ENCODE results near the gene SVOP.

SVOP gene

DNA sequence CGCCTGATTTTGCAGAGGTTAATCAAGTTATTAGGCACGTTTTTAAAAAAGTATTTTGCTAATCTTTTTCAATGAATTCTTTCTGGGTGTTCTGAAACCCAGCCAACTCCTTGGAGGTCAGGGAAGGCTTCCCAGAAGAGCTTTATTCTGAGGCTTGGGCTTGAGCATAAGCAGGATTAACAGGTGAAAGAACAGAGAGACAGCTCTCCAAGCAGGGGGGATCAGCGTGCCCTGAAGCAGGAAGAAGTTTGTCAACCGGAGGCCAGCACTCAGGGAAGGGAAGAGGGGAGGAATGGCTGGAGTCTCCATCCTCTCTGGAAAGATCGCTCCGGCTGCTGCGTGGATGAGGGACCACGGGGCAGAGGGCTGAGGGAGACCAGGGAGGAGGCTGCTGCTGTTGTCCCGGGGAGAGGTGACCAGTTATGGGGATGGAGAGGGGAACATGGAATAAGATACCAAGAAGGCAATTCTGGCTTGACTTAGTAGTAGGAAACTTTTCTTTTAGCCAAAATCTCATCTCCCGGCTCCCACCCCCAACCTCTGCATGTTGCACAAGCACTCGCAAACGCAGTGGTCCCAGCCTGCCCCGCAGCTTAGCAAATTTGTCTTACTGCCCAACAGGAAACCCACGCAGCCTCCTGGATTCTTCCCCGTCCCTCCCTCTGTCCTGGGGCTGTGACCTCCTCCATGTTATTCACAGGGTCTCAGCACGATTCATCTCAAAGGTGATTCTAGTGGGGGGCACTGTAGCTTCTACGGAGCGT lies 162.4 kb downstream of the SVOP start:
- H3K4me3 ChIP-seq (ENCODE audit: low read length) = peak overlapping the region; percentile 43
- DNase-seq (ENCODE audit: low read depth) = no peak
- TF ChIP-seq, protein P1, sequence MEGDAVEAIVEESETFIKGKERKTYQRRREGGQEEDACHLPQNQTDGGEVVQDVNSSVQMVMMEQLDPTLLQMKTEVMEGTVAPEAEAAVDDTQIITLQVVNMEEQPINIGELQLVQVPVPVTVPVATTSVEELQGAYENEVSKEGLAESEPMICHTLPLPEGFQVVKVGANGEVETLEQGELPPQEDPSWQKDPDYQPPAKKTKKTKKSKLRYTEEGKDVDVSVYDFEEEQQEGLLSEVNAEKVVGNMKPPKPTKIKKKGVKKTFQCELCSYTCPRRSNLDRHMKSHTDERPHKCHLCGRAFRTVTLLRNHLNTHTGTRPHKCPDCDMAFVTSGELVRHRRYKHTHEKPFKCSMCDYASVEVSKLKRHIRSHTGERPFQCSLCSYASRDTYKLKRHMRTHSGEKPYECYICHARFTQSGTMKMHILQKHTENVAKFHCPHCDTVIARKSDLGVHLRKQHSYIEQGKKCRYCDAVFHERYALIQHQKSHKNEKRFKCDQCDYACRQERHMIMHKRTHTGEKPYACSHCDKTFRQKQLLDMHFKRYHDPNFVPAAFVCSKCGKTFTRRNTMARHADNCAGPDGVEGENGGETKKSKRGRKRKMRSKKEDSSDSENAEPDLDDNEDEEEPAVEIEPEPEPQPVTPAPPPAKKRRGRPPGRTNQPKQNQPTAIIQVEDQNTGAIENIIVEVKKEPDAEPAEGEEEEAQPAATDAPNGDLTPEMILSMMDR (conservative IDR thresholded peaks at IDR 0.05; ENCODE audit: low read depth, low read length) = no peak
